Epithelial cell of proximal tubule (primary cell): ENCODE results near the gene APOA4. TPM values are rescaled to one million over a fixed set of nuclear protein-coding genes. Genes with fewer than 3 reads are reported as not detected.
A peak's percentile ranks its signal among the peaks of the same experiment; 100 is the strongest.

Experiments used
- DNase-seq: peaks from one replicate; pipeline ENCODE4 v3.0.0-alpha.2; 2011; ENCODE audit warnings: low read depth
- H3K4me3 ChIP-seq: 2 replicates; pipeline ENCODE4 v1.5.1; 2011; ENCODE audit warnings: low read depth, mild to moderate bottlenecking, low read length
- CTCF ChIP-seq: conservative IDR thresholded peaks from 2 replicates; pipeline ENCODE4 v1.5.1; 2012; ENCODE audit warnings: low read depth, mild to moderate bottlenecking, low read length
- total RNA-seq: library from RNA; depleted of rRNA; stranded (reverse); fragments of >200 nt; gene quantifications from 2 replicates; pipeline ENCODE4 v1.2.3, GENCODE V29; 2015

Gene APOA4
- total RNA-seq, 1 donor from 2014 or later, result not detected

- H3K4me3 ChIP-seq, result no peak overlapping the region
- no peak for DNase-seq
- TF ChIP-seq CTCF, result no peak
Measured at GRCh38 chr11:116788975-116789374, 34.1 kb downstream of the APOA4 start.

GRCh38 chr11:116788534-116788933 lies 34.6 kb downstream of the APOA4 start:
- no peak for DNase-seq
- TF ChIP-seq CTCF, result no peak
- peak overlapping the region; percentile 89 for H3K4me3 ChIP-seq

- no peak for TF ChIP-seq CTCF
- no peak for DNase-seq
- H3K4me3 ChIP-seq, result peak within 1 kb of the TSS; percentile 89
Measured at GRCh38 chr11:116787786-116788486, 35.2 kb downstream of the APOA4 start, which contains the start of gene ZPR1. TSS of gene ZPR1 (minus strand) at chr11:116788023. CDS start at chr11:116787990, 33 bp downstream.

GRCh38 chr11:116787436-116787785 lies 35.7 kb downstream of the APOA4 start:
- no peak for DNase-seq
- TF ChIP-seq CTCF, result no peak

GRCh38 chr11:116786966-116787365 lies 36.1 kb downstream of the APOA4 start:
- no peak for DNase-seq
- peak overlapping the region; percentile 89 for H3K4me3 ChIP-seq
- no peak for TF ChIP-seq CTCF

More at GRCh38 chr11:116787436-116787785, 35.7 kb downstream of the APOA4 start:
- H3K4me3 ChIP-seq, result peak overlapping the region; percentile 89

GRCh38 chr11:116786326-116786725 lies 36.8 kb downstream of the APOA4 start:
- no peak for TF ChIP-seq CTCF
- DNase-seq, result no peak
- no peak overlapping the region for H3K4me3 ChIP-seq

- H3K4me3 ChIP-seq, result no peak overlapping the region
- no peak for TF ChIP-seq CTCF
- DNase-seq, result no peak
Measured at GRCh38 chr11:116782728-116783127, 40.4 kb downstream of the APOA4 start.
